Endometrial microvascular endothelial cells (primary cell): ENCODE results near the gene JAK3. TPM values are rescaled to one million over a fixed set of nuclear protein-coding genes. Genes with fewer than 3 reads are reported as not detected.

Experiments
- in situ Hi-C: cut with HindIII; loops from 2 replicates; pipeline ENCODE4 v1.10.0; 2017; ENCODE audit warnings: low sequenced_read_pairs, low pct_unique_long_range_greater_than_20kb; ENCODE audit errors: inconsistent ontology term
- total RNA-seq: library from RNA; depleted of rRNA; stranded (reverse); fragments of >200 nt; gene quantifications from one replicate; pipeline ENCODE4 v1.2.3, GENCODE V29; 2015; ENCODE audit errors: inconsistent ontology term

JAK3 gene
- total RNA-seq, 1 donor from 2014 or later = 4.5 TPM

- in situ Hi-C loops = no loop called here
These were observed 3.8 kb downstream of the JAK3 start for GRCh38 chr19:17843908-17844490.

DNA sequence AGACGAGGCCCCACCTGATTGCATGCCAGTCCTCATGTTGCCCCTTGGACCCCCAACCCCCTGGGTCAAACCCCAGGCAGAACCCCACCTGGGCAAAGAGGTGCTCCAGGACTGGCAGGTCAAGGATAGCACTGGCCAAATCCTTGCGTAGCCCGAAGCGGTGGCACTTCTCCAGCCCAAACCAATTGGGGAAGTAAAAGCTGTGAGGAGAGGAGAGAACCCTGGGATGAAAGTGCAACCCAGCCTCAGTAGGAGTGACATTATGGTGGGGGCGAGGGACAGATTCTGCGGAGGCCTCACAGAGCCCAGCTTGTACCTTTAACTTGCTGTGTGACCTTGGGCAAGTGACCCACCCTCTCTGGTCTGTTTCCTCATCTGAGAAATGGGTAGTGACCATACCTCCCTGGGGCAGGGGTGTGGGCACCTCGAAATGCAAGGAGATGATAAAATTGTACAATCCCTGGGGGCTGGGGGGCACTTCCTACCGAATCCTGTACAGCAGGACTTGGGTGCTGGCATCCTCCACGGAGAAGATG, 4.4 kb downstream of the JAK3 start:
- in situ Hi-C loops = no loop called here

- in situ Hi-C loops = no loop called here
These were observed 5.0 kb downstream of the JAK3 start for GRCh38 chr19:17842663-17843291.

DNA sequence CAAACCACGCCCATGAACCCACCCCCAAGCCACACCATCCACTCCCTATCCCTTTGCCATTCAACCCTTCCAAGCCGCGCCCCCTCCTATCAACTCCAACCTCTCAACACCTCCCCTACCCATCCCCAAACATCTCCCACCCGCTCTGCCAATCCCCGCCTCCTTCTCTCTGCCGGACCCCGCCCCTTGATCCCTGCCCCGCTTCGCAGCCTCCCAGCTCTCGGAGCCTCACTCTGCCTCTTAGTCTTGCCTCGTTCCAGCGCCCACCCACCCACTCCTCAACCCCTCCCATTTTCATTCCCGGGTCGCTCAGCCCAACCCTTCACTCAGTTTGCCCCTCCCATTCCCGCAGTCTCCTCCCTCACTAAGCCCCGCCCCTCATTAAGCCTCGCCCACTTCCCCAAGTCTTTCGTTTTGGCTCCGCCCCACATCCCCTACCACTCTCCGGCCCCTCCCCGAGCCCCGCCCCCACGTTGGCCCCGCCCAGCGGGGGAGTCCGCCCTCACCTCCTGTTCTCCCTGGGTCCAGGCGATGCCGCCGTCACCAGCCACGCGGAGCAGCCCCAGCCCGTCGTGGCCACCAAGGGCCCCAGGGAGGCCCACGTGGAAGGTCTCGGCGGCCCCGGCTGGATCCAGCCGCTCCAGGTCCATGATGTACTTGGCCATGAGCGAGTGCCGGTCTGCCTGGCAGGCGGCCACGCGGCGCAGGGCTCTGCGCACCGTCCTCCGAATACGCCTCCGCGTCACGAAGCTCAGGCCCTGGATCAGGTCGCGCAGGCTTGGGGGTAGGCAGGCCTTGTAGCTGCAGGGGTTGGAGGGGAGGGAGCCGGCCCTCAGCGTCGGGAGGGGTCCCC, 5.7 kb downstream of the JAK3 start:
- in situ Hi-C loops = no loop called here

GRCh38 chr19:17841371-17841809, 6.4 kb downstream of the JAK3 start:
- in situ Hi-C loops = no loop called here

DNA sequence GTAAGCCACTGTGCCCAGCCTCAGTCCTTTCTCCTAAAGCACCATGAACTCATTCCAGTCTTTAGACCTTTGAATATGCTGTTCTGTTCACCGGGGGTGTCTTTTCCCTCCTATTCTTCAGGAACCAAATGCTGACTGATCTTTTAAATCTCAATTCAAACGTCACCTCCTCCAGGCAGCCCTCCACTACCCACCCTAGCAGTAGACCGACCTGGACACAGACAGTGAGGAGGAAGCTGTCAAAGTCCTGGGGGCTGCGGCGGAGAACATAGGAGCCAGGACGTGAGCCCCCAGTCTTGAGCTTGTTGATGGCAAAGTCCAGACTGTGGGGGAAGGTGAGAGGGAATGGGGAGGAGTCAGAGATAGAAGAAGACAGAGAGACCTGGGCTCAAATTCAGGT, 7.8 kb downstream of the JAK3 start:
- in situ Hi-C loops = no loop called here

DNA sequence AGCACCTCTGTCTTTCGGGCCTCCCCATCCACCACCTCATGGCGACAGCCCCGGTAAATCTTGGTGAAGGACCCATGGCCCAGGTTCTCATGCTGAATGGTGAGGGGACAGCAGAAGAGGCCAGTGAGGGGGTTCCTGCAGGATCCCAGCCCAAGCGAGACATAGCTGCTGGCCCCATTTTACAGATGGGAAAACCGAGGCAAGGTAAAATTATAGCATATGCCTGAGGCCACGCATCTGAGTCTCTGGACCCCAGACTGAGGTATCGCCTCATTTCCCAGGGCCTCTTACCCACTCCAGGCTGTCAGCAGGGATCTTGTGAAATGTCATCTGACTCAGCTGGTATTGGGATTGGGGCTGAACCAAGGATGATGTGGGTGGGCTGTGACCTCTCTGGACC, 9.8 kb downstream of the JAK3 start:
- in situ Hi-C loops = no loop called here

DNA sequence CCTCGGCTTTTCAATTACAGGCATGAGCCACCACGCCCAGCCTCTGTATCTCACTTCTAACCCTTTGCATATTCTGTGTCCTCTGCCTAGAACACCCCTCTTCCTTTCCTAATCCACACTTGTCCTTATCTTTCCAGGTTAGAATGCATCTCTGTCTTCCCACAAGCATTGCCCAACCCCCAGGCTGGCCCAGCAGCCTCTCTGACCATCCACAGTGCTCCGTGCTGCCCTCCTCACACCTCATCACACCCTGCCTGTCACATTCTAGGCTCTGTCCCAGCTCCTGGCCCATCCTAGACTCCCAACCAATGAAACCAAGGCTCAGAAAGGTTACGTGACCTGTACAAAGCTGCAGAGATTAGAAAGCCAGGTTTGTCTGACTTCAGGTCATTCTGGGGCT, 11.3 kb downstream of the JAK3 start:
- in situ Hi-C loops = no loop called here

DNA sequence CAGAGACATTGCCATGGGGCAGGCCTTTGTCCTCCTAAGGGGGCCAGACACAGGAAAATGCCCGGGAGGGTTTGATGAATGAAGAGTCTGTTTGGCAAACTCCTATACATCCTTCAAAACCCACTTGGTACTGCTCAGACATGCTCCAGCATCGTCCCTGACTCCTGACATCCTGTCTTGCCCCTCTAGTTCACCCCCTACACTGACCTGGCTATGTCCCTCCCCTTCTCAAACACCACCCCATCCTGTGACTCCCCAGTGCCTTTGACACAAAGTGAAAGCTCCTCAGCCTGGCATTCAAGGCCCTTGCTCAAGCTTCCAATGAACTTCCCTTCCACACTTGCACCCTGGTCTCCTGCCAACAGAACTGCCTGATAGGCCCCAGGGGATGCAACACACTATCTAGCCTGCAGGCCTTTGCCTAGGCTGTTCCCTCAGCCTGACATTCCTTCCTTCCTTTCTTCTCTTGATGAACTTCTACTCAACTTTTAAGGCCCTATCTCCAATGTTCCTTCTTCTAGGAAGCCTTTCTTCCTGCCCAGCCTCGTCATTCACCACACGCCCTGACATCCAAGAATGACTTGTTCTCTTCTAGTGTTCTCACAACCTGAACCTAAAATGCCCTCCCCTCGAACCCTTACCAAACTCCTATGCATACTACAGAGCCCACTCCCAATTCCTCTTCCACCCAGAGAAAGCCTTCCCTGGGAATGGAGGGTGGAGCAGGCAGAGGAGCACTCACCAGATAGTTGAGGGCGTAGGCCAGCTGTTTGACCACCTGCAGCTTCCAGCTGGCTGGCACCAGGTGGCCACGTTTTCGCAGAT, 12.4 kb downstream of the JAK3 start:
- in situ Hi-C loops = no loop called here

- in situ Hi-C loops = no loop called here
These were observed 13.2 kb downstream of the JAK3 start for GRCh38 chr19:17834350-17835181.

GRCh38 chr19:17832443-17833208, 15.2 kb downstream of the JAK3 start:
- in situ Hi-C loops = no loop called here

DNA sequence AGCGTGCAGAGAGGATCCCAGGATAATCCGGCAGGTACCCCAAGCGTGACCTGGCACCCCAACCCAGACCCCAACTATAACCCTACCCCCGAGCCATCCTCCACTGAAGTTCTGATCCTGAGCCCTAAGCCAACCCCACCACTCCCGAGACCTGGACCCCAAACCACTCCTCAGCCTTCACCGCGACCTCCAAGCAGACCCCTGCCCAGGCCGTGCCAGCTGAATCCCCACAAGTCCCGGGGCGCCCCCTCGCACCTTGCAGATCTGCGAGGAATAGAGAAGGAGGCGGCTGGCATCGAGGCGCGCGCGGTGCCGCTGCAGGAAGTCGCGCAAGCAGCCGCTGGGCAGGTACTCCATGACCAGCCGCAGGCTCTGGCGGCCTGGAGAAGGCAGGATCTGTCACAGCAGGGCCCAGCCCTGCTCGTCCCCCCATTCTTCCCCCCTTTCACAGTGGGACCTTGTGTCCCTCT, 16.3 kb downstream of the JAK3 start:
- in situ Hi-C loops = no loop called here

- in situ Hi-C loops = no loop called here
These were observed 17.0 kb downstream of the JAK3 start for GRCh38 chr19:17830567-17831418.

- in situ Hi-C loops = no loop called here
These were observed 17.8 kb downstream of the JAK3 start for GRCh38 chr19:17829855-17830566.

DNA sequence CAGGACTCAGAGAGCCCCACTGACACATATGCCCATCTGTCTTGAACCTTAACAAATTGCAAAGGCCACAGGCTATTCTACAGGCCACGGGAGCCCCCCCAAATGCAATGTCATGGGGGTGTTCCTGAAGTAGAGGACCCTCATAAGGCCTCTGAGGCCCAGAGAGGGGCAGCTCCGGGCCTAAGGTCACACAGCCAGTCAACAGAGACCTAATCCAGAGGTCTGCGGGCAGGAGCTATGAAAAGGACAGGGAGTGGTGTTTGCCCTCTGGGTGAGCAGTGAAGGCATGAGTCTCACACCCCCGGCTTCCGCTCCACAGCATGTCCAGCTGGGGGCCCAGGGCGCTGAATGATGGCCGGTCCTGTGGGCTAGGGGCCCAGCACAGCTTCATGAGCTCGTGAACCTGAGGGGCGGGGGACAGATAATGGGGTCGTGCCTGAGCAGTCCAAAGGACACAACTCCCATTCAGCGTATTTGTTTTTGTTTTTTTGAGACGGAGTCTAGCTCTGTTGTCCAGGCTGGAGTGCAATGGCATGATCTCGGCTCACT, 21.2 kb downstream of the JAK3 start:
- in situ Hi-C loops = no loop called here

DNA sequence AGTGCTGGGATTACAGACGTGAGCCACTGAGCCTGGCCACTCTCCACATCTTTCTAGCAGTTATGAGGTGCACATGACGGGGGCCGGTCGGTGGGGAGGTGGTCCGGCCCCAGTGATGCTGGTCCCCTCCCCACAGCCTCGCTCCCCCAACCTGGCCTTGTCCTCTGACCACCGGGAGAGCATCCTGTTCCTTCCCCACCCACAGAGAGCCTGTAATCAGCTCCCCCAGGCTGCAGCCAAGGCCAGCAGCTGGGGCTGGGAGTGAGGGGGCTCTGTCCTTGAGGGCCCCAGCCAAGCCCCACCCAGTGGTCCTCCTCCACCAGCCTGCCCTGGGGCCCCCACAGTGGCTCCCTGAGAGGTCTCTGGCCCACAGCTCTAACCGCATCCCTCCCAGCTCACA, 23.4 kb downstream of the JAK3 start:
- in situ Hi-C loops = no loop called here
